Activated CD8-positive, alpha-beta T cell treated with anti-CD3 and anti-CD28 coated beads for 36 hours (primary cell): ENCODE measurements around the gene LAD1. TPM values are rescaled to one million over a fixed set of nuclear protein-coding genes. Genes with fewer than 3 reads are reported as not detected.

Source experiments
- ATAC-seq: fragments of 200-7000 bp; cut with Tn5 transposase; one replicate; pipeline ENCODE4 v1.10.0; 2021; ENCODE audit warnings: mild to moderate bottlenecking, moderate library complexity
- CTCF ChIA-PET: fragments of 350-600 bp; sonication (Branson Sonifier 250); formaldehyde crosslinking; loops from one replicate; lab custom pipeline; 2021; ENCODE audit warnings: antibody characterized with exemption; lab: Charles Lee
- POLR2A ChIA-PET: fragments of 350-600 bp; sonication (Branson Sonifier 250); formaldehyde crosslinking; loops from one replicate; lab custom pipeline; 2021; ENCODE audit warnings: antibody characterized with exemption; lab: Charles Lee
- DNase-seq: peaks from one replicate; pipeline ENCODE4 v3.0.0-alpha.2; 2020
- H3K27ac Mint-ChIP-seq: one replicate; pipeline ENCODE4 v1.8.0; 2021; ENCODE audit warnings: mild to moderate bottlenecking, mixed read lengths
- H3K27me3 Mint-ChIP-seq: one replicate; pipeline ENCODE4 v1.8.0; 2021; ENCODE audit warnings: mixed read lengths
- H3K36me3 Mint-ChIP-seq: one replicate; pipeline ENCODE4 v1.8.0; 2021; ENCODE audit warnings: low read depth, mixed read lengths
- H3K4me1 Mint-ChIP-seq: one replicate; pipeline ENCODE4 v1.8.0; 2021; ENCODE audit warnings: low read depth, mixed read lengths
- H3K4me3 Mint-ChIP-seq: one replicate; pipeline ENCODE4 v1.8.0; 2021; ENCODE audit warnings: mild to moderate bottlenecking, moderate library complexity, mixed read lengths
- H3K9me3 Mint-ChIP-seq: one replicate; pipeline ENCODE4 v1.8.0; 2021; ENCODE audit warnings: mixed read lengths
- CTCF ChIP-seq: fragments of 200-600 bp; IDR thresholded peaks from one replicate; pipeline ENCODE4 v1.8.0; 2022; ENCODE audit warnings: antibody characterized with exemption, mild to moderate bottlenecking
- intact Hi-C: fragments of 100-400 bp; cut with micrococcal nuclease; formaldehyde crosslinking; loops from one replicate; pipeline ENCODE4 v1.10.0; 2022
- total RNA-seq, 2 experiments: library from RNA; stranded (reverse); gene quantifications; one replicate each; pipeline ENCODE4 v1.2.3, GENCODE V29; 2021

LAD1 gene
- total RNA-seq, 2 experiments from 2014 or later, result not detected

GRCh38 chr1:201336711-201337450 lies 62.2 kb downstream of the LAD1 start:
- Mint-ChIP-seq H3K27ac (no peak overlapping the region), H3K9me3 (peaks cover 2% of the 10 kb centered on the region), H3K27me3 (peaks cover 5% of the 10 kb centered on the region), H3K36me3 (no peaks in the 10 kb centered on the region), H3K4me1 (no peaks in the 10 kb centered on the region), H3K4me3 (no peak overlapping the region)
- DNase-seq, result no peak
- no peak for ATAC-seq
- intact Hi-C loops, result no loop called here
- ChIA-PET CTCF (no interaction called here), POLR2A (no interaction called here)
- no peak for TF ChIP-seq CTCF

GRCh38 chr1:201335901-201336300 lies 63.2 kb downstream of the LAD1 start:
- ATAC-seq (no peak), DNase-seq (no peak)
- ChIA-PET CTCF (no interaction called here), POLR2A (no interaction called here)
- TF ChIP-seq CTCF, result no peak
- Mint-ChIP-seq H3K4me1 (no peaks in the 10 kb centered on the region), H3K36me3 (no peaks in the 10 kb centered on the region), H3K27ac (no peak overlapping the region), H3K4me3 (no peak overlapping the region), H3K9me3 (no peaks in the 10 kb centered on the region), H3K27me3 (peaks cover 1% of the 10 kb centered on the region)
- intact Hi-C loops, result no loop called here

GRCh38 chr1:201335174-201335870 lies 63.8 kb downstream of the LAD1 start:
- intact Hi-C loops, result no loop called here
- H3K36me3 Mint-ChIP-seq, result no peaks in the 10 kb centered on the region
- ChIA-PET CTCF (no interaction called here), POLR2A (no interaction called here)
- DNase-seq, result no peak
- no peaks in the 10 kb centered on the region for H3K4me1 Mint-ChIP-seq
- H3K9me3 Mint-ChIP-seq, result no peaks in the 10 kb centered on the region
- H3K27me3 Mint-ChIP-seq, result peaks cover 1% of the 10 kb centered on the region
- no peak for ATAC-seq
- H3K4me3 Mint-ChIP-seq, result no peak overlapping the region
- TF ChIP-seq CTCF, result no peak
- H3K27ac Mint-ChIP-seq, result no peak overlapping the region

GRCh38 chr1:201334325-201335173 lies 64.6 kb downstream of the LAD1 start:
- POLR2A ChIA-PET, result interaction anchor here (0.7 kb wide), 1 partner anchor 24 kb away, joined by 3 read pairs; no protein-coding TSS in a partner anchor
- ATAC-seq, result no peak
- Mint-ChIP-seq H3K9me3 (no peaks in the 10 kb centered on the region), H3K4me1 (no peaks in the 10 kb centered on the region), H3K27ac (no peak overlapping the region), H3K27me3 (peaks cover under 1% of the 10 kb centered on the region), H3K36me3 (no peaks in the 10 kb centered on the region), H3K4me3 (no peak overlapping the region)
- intact Hi-C loops, result no loop called here
- CTCF ChIA-PET, result no interaction called here
- no peak for DNase-seq
- TF ChIP-seq CTCF, result no peak
